SIG-M5 (cell line): ENCODE data around the gene PXK.

Experiments used
- DNase-seq: peaks from one replicate; lab custom pipeline; 2025; lab: John Stamatoyannopoulos, UW

PXK gene

GRCh38 chr3:58383904-58384303, 51.2 kb downstream of the PXK start:
- no peak for DNase-seq

- DNase-seq, result no peak
Observed at GRCh38 chr3:58384381-58385090, 51.8 kb downstream of the PXK start.

GRCh38 chr3:58386626-58387365, 54.1 kb downstream of the PXK start:
- DNase-seq, result no peak

GRCh38 chr3:58387650-58388546, 55.2 kb downstream of the PXK start:
- DNase-seq, result no peak

GRCh38 chr3:58388550-58389091, 55.9 kb downstream of the PXK start:
- no peak for DNase-seq

GRCh38 chr3:58391156-58391865, 58.6 kb downstream of the PXK start:
- DNase-seq, result no peak

- DNase-seq, result no peak
Observed at GRCh38 chr3:58392181-58392580, 59.5 kb downstream of the PXK start.

- no peak for DNase-seq
Observed at GRCh38 chr3:58394339-58394738, 61.6 kb downstream of the PXK start.

GRCh38 chr3:58398669-58399333, 66.1 kb downstream of the PXK start:
- DNase-seq, result no peak

GRCh38 chr3:58403513-58404109, 70.9 kb downstream of the PXK start:
- no peak for DNase-seq

- DNase-seq, result no peak
Observed at GRCh38 chr3:58404396-58404795, 71.7 kb downstream of the PXK start.

GRCh38 chr3:58408906-58409305, 76.2 kb downstream of the PXK start:
- DNase-seq, result no peak

GRCh38 chr3:58409663-58410062, 77.0 kb downstream of the PXK start:
- DNase-seq, result no peak

GRCh38 chr3:58411036-58411435, 78.3 kb downstream of the PXK start:
- no peak for DNase-seq

GRCh38 chr3:58411851-58412830, 79.4 kb downstream of the PXK start:
- no peak for DNase-seq

GRCh38 chr3:58414538-58415197, 82.0 kb downstream of the PXK start:
- DNase-seq, result no peak

GRCh38 chr3:58416191-58416590, 83.5 kb downstream of the PXK start:
- DNase-seq, result no peak

GRCh38 chr3:58417075-58417474, 84.4 kb downstream of the PXK start:
- DNase-seq, result no peak

- no peak for DNase-seq
Observed at GRCh38 chr3:58418227-58418626, 85.5 kb downstream of the PXK start.
